Tibial artery (tissue), 4 donors: ENCODE data around the gene PLPP7.

Source experiments
- DNase-seq, 2 donors: peaks; one replicate each; pipeline ENCODE4 v3.0.0-alpha.2; 2019
- H3K27ac ChIP-seq, 2 donors: fragments of 200-600 bp; sonication (generic) in 1 of 2; 1 replicate in 1 of 2; 2 replicates in 1 of 2; pipeline ENCODE4 v1.5.1; 2018 to 2019; ENCODE audit warnings: mild to moderate bottlenecking in 1 of 2
- H3K27me3 ChIP-seq, 2 donors: fragments of 200-600 bp; sonication (generic) in 1 of 2; one replicate each; pipeline versions ENCODE4 v1.5.1 to v1.6.0; 2016 to 2019
- H3K36me3 ChIP-seq, 3 donors: fragments of 200-600 bp; sonication (generic) in 2 of 3; one replicate each; pipeline ENCODE4 v1.5.1; 2016 to 2019; ENCODE audit warnings: mild to moderate bottlenecking in 2 of 3
- H3K4me1 ChIP-seq, 4 donors: fragments of 200-600 bp; sonication (generic) in 2 of 4; 1 replicate in 3 of 4; 2 replicates in 1 of 4; pipeline ENCODE4 v1.5.1; 2016 to 2019
- H3K4me3 ChIP-seq, 2 donors: fragments of 200-600 bp; sonication (generic) in 1 of 2; 1 replicate in 1 of 2; 2 replicates in 1 of 2; pipeline ENCODE4 v1.5.1; 2018 to 2019; ENCODE audit warnings: mild to moderate bottlenecking in 2 of 2
- H3K9me3 ChIP-seq, 3 donors: fragments of 200-600 bp; sonication (generic) in 1 of 3; one replicate each; pipeline ENCODE4 v1.5.1; 2016 to 2019
- CTCF ChIP-seq, 2 experiments: fragments of 200-600 bp in 1 of 2; fragments of 450-650 bp in 1 of 2; IDR thresholded peaks; one replicate each; pipeline ENCODE4 v1.5.1; 2017 to 2019; ENCODE audit warnings: antibody characterized with exemption in 2 of 2, mild to moderate bottlenecking in 1 of 2, moderate library complexity in 1 of 2
- intact Hi-C: fragments of 100-400 bp; cut with DNase I; formaldehyde crosslinking; loops from one replicate; pipeline ENCODE4 v1.15.0; 2023; ENCODE audit warnings: low total_unique reads

Gene PLPP7

GRCh38 chr9:131297903-131298302 is 8.4 kb downstream of the PLPP7 start:
- intact Hi-C loops = no loop called here
- no peaks in the 10 kb centered on the region for H3K9me3 ChIP-seq
- DNase-seq = no peak
- TF ChIP-seq CTCF (IDR thresholded peaks at IDR 0.05) = no peak
- H3K4me3 ChIP-seq = no peak overlapping the region
- H3K27ac ChIP-seq = no peak overlapping the region
- H3K27me3 ChIP-seq = no peaks in the 10 kb centered on the region
- no peaks in the 10 kb centered on the region for H3K4me1 ChIP-seq
- H3K36me3 ChIP-seq = peaks cover 0 to 11% (median 9%) of the 10 kb centered on the region in 3 donors

GRCh38 chr9:131298341-131298740 is 8.8 kb downstream of the PLPP7 start:
- H3K4me1 ChIP-seq = no peaks in the 10 kb centered on the region
- intact Hi-C loops = no loop called here
- H3K27ac ChIP-seq = no peak overlapping the region

GRCh38 chr9:131298816-131299215 is 9.3 kb downstream of the PLPP7 start:
- Histone ChIP-seq H3K36me3 (peaks cover 0 to 11% (median 5%) of the 10 kb centered on the region in 3 donors), H3K9me3 (no peaks in the 10 kb centered on the region), H3K4me3 (no peak overlapping the region), H3K4me1 (no peaks in the 10 kb centered on the region), H3K27ac (no peak overlapping the region), H3K27me3 (no peaks in the 10 kb centered on the region)
- DNase-seq = no peak
- intact Hi-C loops = no loop called here
- no peak for TF ChIP-seq CTCF (IDR thresholded peaks at IDR 0.05)

More at GRCh38 chr9:131298341-131298740, 8.8 kb downstream of the PLPP7 start:
- Histone ChIP-seq H3K27me3 (no peaks in the 10 kb centered on the region), H3K36me3 (peaks cover 0 to 11% (median 9%) of the 10 kb centered on the region in 3 donors), H3K4me3 (no peak overlapping the region), H3K9me3 (no peaks in the 10 kb centered on the region)
- no peak for DNase-seq
- no peak for TF ChIP-seq CTCF (IDR thresholded peaks at IDR 0.05)

GRCh38 chr9:131299346-131299960 is 9.9 kb downstream of the PLPP7 start:
- intact Hi-C loops = no loop called here
- Histone ChIP-seq H3K4me3 (no peak overlapping the region), H3K27ac (no peak overlapping the region), H3K9me3 (no peaks in the 10 kb centered on the region), H3K36me3 (peaks cover 0 to 6% (median 0%) of the 10 kb centered on the region in 3 donors), H3K27me3 (no peaks in the 10 kb centered on the region), H3K4me1 (no peaks in the 10 kb centered on the region)
- TF ChIP-seq CTCF (IDR thresholded peaks at IDR 0.05) = no peak
- no peak for DNase-seq

- Histone ChIP-seq H3K36me3 (peaks cover 0 to 6% (median 1%) of the 10 kb centered on the region in 3 donors), H3K9me3 (no peaks in the 10 kb centered on the region), H3K4me1 (no peaks in the 10 kb centered on the region), H3K27me3 (no peaks in the 10 kb centered on the region), H3K4me3 (no peak overlapping the region), H3K27ac (no peak overlapping the region)
- DNase-seq = no peak
- intact Hi-C loops = no loop called here
- TF ChIP-seq CTCF (IDR thresholded peaks at IDR 0.05) = no peak
Measured at GRCh38 chr9:131299961-131300347, 10.4 kb downstream of the PLPP7 start.

- Histone ChIP-seq H3K9me3 (no peaks in the 10 kb centered on the region), H3K36me3 (peaks cover 0 to 4% (median 3%) of the 10 kb centered on the region in 3 donors), H3K27ac (no peak overlapping the region), H3K4me3 (no peak overlapping the region), H3K4me1 (no peaks in the 10 kb centered on the region), H3K27me3 (no peaks in the 10 kb centered on the region)
- intact Hi-C loops = no loop called here
- no peak for TF ChIP-seq CTCF (IDR thresholded peaks at IDR 0.05)
- DNase-seq = no peak
Measured at GRCh38 chr9:131300444-131300843, 10.9 kb downstream of the PLPP7 start.
